Keratinocyte (primary cell): ENCODE measurements around the gene CUBN.

Experiments
- CTCF ChIP-seq, 3 experiments: IDR thresholded peaks in 1 of 3; conservative IDR thresholded peaks in 1 of 3; optimal IDR thresholded peaks in 1 of 3; 2 replicates in 2 of 3; 3 replicates in 1 of 3; pipeline versions ENCODE3 to v1.5.1; 2011; ENCODE audit warnings: low read length in 3 of 3, mild to moderate bottlenecking in 3 of 3, moderate library complexity in 2 of 3, control low read depth in 1 of 3, inconsistent platforms in 1 of 3; ENCODE audit not compliant: insufficient read depth in 2 of 3; ENCODE audit errors: extremely low read depth in 1 of 3
- EZH2 ChIP-seq: IDR thresholded peaks from one replicate; pipeline ENCODE4 v1.6.1; 2012; ENCODE audit warnings: inconsistent platforms, mild to moderate bottlenecking, low read length, moderate library complexity

GRCh38 chr10:17113889-17114540 lies 15.6 kb downstream of the CUBN start:
- TF ChIP-seq CTCF (optimal IDR thresholded peaks at IDR 0.05 in 1 of 3, IDR thresholded peaks at IDR 0.05 in 1 of 3, conservative IDR thresholded peaks at IDR 0.05 in 1 of 3; ENCODE audit: extremely low read depth in 1 of 3, insufficient read depth in 2 of 3, low read length in 3 of 3) (no peak), EZH2 (no peak)
